ENCODE measurements around the gene IMMP2L. TPM values are rescaled to one million over a fixed set of nuclear protein-coding genes. Genes with fewer than 3 reads are reported as not detected.

The IMMP2L gene
- polyA plus RNA-seq, 1 experiment, result 5.8 TPM

DNA sequence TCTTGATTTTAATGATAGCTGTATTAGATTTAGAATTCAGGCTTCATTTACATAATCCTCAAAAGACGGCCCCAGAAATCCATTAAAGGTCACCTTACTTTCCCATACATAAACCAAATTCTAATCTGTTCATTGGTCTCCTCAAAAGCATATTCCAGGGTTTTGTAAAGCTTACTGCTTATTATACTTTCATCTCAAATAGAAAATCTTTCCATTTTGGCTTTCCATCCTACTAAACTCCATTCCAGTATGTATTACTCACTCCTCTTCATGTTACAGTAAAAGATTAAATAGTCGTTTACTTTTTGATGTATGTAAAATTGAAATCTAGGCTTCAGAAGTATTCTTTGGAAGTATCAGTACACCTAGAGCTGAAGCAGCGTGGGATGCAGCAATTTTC lies 614.9 kb downstream of the IMMP2L start:
- TF ChIP-seq, protein P1, sequence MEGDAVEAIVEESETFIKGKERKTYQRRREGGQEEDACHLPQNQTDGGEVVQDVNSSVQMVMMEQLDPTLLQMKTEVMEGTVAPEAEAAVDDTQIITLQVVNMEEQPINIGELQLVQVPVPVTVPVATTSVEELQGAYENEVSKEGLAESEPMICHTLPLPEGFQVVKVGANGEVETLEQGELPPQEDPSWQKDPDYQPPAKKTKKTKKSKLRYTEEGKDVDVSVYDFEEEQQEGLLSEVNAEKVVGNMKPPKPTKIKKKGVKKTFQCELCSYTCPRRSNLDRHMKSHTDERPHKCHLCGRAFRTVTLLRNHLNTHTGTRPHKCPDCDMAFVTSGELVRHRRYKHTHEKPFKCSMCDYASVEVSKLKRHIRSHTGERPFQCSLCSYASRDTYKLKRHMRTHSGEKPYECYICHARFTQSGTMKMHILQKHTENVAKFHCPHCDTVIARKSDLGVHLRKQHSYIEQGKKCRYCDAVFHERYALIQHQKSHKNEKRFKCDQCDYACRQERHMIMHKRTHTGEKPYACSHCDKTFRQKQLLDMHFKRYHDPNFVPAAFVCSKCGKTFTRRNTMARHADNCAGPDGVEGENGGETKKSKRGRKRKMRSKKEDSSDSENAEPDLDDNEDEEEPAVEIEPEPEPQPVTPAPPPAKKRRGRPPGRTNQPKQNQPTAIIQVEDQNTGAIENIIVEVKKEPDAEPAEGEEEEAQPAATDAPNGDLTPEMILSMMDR (IDR thresholded peaks at IDR 0.05; ENCODE audit: insufficient read depth, low read depth, low read length), result no peak
- ChIA-PET POLR2A (no interaction called here), CTCF (interaction anchor here (1.6 kb wide), 1 partner anchor 10 kb away, joined by 4 read pairs; no protein-coding TSS in a partner anchor)
- Histone ChIP-seq H3K36me3 (ENCODE audit: control insufficient read depth, insufficient read depth, low read length) (no peaks in the 10 kb centered on the region), H3K4me3 (ENCODE audit: low read depth, low read length) (no peak overlapping the region), H3K27me3 (ENCODE audit: control insufficient read depth, insufficient read depth, low read length) (no peaks in the 10 kb centered on the region)
- no peak for DNase-seq (ENCODE audit: low read depth)

DNA sequence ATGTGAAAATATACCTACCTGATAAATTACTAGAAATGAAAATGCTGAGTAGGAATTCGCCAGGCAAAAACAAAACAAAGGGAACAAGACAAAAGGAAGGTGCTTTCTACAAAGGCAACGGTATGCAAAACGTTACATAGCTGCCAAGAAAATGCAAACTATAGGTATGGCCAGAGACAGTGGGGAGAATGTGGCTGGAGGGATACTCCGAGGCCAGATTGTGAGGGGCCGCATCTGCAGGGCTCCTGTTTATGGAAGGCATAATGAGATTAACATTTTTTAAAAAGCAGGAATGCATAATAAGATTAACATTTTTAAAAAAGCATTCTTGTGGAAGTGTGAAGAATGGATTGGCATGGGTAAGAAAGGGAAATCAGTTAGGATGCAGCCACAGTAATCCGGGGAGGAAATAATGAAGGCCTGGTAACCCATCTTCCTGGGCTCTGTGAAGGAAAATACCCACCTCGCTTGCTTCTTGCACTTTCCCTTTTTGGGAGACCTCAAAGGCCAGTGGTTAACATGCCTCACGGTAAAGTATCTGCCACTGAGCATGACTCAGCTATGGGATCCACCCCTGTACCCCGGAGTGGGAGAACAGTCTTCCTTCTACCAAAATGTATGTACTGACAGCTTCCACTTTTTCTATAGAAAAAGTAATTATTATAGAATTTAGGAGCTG lies 617.2 kb downstream of the IMMP2L start:
- ChIA-PET CTCF (no interaction called here), POLR2A (no interaction called here)
- DNase-seq (ENCODE audit: low read depth), result no peak
- Histone ChIP-seq H3K27me3 (ENCODE audit: control insufficient read depth, insufficient read depth, low read length) (no peaks in the 10 kb centered on the region), H3K4me3 (ENCODE audit: low read depth, low read length) (no peak overlapping the region), H3K36me3 (ENCODE audit: control insufficient read depth, insufficient read depth, low read length) (no peaks in the 10 kb centered on the region)
- TF ChIP-seq, protein P1 (IDR thresholded peaks at IDR 0.05; ENCODE audit: insufficient read depth, low read depth, low read length), result no peak

DNA sequence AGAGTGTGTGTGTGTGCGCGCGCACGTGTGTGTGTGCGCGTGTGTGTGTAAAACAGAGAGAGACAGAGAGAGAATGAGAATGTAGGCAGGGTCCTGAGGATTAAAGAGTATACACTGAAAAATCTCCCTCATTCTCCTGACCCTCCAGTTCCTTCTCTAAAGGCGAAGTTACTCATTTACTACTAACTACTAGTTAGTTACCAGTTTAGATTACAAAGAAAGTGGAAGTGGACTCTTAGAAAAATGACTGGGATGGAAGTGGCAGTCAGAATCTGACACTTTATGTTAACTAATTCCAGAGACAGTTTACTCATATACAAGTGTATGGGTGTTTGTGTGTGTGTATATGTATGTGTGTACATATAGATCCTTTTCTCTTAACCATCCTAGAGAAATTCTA lies 617.8 kb downstream of the IMMP2L start:
- no peak for DNase-seq (ENCODE audit: low read depth)
- TF ChIP-seq, protein P1 (IDR thresholded peaks at IDR 0.05; ENCODE audit: insufficient read depth, low read depth, low read length), result no peak
- POLR2A ChIA-PET, result no interaction called here
- Histone ChIP-seq H3K4me3 (ENCODE audit: low read depth, low read length) (no peak overlapping the region), H3K27me3 (ENCODE audit: control insufficient read depth, insufficient read depth, low read length) (no peaks in the 10 kb centered on the region), H3K36me3 (ENCODE audit: control insufficient read depth, insufficient read depth, low read length) (no peaks in the 10 kb centered on the region)
- CTCF ChIA-PET, result interaction anchor here (1.0 kb wide), 1 partner anchor 25 kb away, joined by 3 read pairs; no protein-coding TSS in a partner anchor

DNA sequence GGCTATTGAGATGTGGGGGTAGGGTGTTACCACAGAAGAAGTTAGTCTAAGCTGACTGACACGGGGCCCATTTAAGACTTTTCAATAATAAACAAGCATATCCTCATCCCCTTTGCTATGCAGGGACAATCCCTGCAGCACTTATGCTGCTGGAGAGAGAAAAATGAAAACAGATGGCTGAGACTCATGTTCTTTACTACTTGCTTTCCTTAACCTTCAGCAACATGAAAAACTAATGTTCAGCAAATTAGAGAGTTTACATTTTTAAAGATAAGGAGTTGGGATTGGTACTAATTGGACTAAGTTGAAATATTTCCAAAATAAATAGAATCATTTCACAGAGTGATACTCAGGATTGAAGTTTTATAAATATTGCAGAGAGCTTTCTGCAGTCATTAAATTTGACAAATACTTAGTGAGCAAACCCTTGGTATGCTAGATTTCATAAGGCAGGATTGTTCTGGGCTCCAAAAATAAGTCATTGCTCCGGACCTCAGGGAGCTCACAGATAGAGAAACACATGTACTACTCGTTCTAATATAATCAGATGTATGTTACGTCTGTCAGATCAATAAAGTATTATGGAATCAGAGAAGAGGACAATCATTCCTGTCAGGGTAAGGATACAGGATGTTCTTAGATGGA lies 618.5 kb downstream of the IMMP2L start:
- ChIA-PET POLR2A (interaction anchor here (0.6 kb wide), 1 partner anchor 22 kb away, joined by 3 read pairs; no protein-coding TSS in a partner anchor), CTCF (interaction anchor here (1.0 to 2.0 kb wide), 2 partner anchors 16 to 25 kb away, joined by 3 to 4 read pairs; no protein-coding TSS in a partner anchor)
- Histone ChIP-seq H3K4me3 (ENCODE audit: low read depth, low read length) (no peak overlapping the region), H3K27me3 (ENCODE audit: control insufficient read depth, insufficient read depth, low read length) (no peaks in the 10 kb centered on the region), H3K36me3 (ENCODE audit: control insufficient read depth, insufficient read depth, low read length) (no peaks in the 10 kb centered on the region)
- TF ChIP-seq, protein P1 (IDR thresholded peaks at IDR 0.05; ENCODE audit: insufficient read depth, low read depth, low read length), result no peak
- peak; percentile 83 for DNase-seq (ENCODE audit: low read depth)

DNA sequence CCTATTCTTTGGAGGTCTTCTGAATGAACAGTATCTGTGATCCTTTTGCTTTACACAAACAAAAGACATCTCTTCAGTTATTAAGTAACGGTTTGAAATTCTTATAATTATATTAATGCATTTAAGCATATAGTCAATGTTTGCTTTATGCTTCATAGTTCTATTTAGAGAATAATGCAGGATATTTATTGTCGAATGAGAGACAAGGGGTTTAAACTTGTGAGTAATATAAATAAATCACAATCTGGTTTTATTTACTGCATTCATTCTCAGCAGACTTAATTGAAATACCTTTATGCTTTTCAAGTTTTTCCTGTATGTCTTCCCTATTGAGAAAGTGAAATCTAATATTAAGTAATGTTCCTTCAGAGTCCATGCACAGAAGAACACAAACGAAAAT lies 620.9 kb downstream of the IMMP2L start:
- TF ChIP-seq, protein P1 (IDR thresholded peaks at IDR 0.05; ENCODE audit: insufficient read depth, low read depth, low read length), result no peak

More for the DNA sequence above, 620.9 kb downstream of the IMMP2L start:
- H3K36me3 ChIP-seq (ENCODE audit: control insufficient read depth, insufficient read depth, low read length), result no peaks in the 10 kb centered on the region
- no peak for DNase-seq (ENCODE audit: low read depth)
- no peaks in the 10 kb centered on the region for H3K27me3 ChIP-seq (ENCODE audit: control insufficient read depth, insufficient read depth, low read length)
- ChIA-PET POLR2A (no interaction called here), CTCF (no interaction called here)
- H3K4me3 ChIP-seq (ENCODE audit: low read depth, low read length), result no peak overlapping the region
